Right ventricle myocardium superior (tissue), 1 donor: ENCODE measurements around the gene CHST6. TPM values are rescaled to one million over a fixed set of nuclear protein-coding genes. Genes with fewer than 3 reads are reported as not detected.
"Not testable (repeated sequence)": the region's sequence is repeated elsewhere in the genome, so short reads cannot be mapped to it uniquely, and the experiment has no call there.

ENCODE experiments used
- ATAC-seq: fragments of 200-7000 bp; cut with Tn5 transposase; one replicate; pipeline ENCODE4 v1.9.1; 2020; ENCODE audit warnings: mild to moderate bottlenecking; ENCODE audit not compliant: poor library complexity
- DNase-seq: peaks from one replicate; pipeline ENCODE4 v3.0.0-alpha.2; 2020
- intact Hi-C: fragments of 100-400 bp; cut with DNase I; formaldehyde crosslinking; loops from one replicate; pipeline ENCODE4 v1.11.2; 2022
- total RNA-seq: library from RNA; stranded (reverse); fragmentation: NEBNext Ultra II Directional; extraction: Animal tissue kit (Norgen Biotek cat#: 25700); gene quantifications from one replicate; pipeline ENCODE4 v1.2.1, GENCODE V29; 2021
- donor health status: DM: no; HTN: yes; CAD: no; lungs with severe emphysema.

The CHST6 gene
- total RNA-seq, 1 donor from 2014 or later = 0.78 TPM

- ATAC-seq = peak; percentile 76
- intact Hi-C loops = no loop called here
- no peak for DNase-seq
Observed at GRCh38 chr16:75506574-75506973, 11.3 kb upstream of the CHST6 start.

GRCh38 chr16:75506107-75506506, 10.9 kb upstream of the CHST6 start:
- no peak for DNase-seq
- intact Hi-C loops = no loop called here
- no peak for ATAC-seq

- DNase-seq (no peak), ATAC-seq (no peak)
- intact Hi-C loops = no loop called here
Observed at GRCh38 chr16:75503801-75504200, 8.6 kb upstream of the CHST6 start.

GRCh38 chr16:75502916-75503605, 7.8 kb upstream of the CHST6 start:
- intact Hi-C loops = no loop called here
- ATAC-seq = no peak
- no peak for DNase-seq

- intact Hi-C loops = not testable (repeated sequence)
- peak; percentile 75 for ATAC-seq
- peak; percentile 68 for DNase-seq
Observed at GRCh38 chr16:75501820-75502219, 6.6 kb upstream of the CHST6 start.

GRCh38 chr16:75501359-75501758, 6.1 kb upstream of the CHST6 start:
- intact Hi-C loops = no loop called here
- DNase-seq (no peak), ATAC-seq (no peak)

GRCh38 chr16:75498605-75499322, 3.5 kb upstream of the CHST6 start:
- DNase-seq (peak; percentile 80), ATAC-seq (peak; percentile 83)
- intact Hi-C loops = not testable (repeated sequence)

- intact Hi-C loops = no loop called here
- ATAC-seq = no peak
Observed at GRCh38 chr16:75497558-75497957, 2.3 kb upstream of the CHST6 start.

GRCh38 chr16:75494661-75495075, 573 bp downstream of the CHST6 start:
- ATAC-seq (no peak), DNase-seq (no peak)
- intact Hi-C loops = no loop called here

More at GRCh38 chr16:75497558-75497957, 2.3 kb upstream of the CHST6 start:
- DNase-seq = no peak

GRCh38 chr16:75494184-75494583, 1.1 kb downstream of the CHST6 start:
- intact Hi-C loops = no loop called here
- ATAC-seq = no peak

GRCh38 chr16:75491876-75492275, 3.4 kb downstream of the CHST6 start:
- no peak for DNase-seq
- intact Hi-C loops = no loop called here
- ATAC-seq = no peak

More at GRCh38 chr16:75494184-75494583, 1.1 kb downstream of the CHST6 start:
- no peak for DNase-seq

- DNase-seq (no peak), ATAC-seq (no peak)
- intact Hi-C loops = no loop called here
Observed at GRCh38 chr16:75488322-75488721, 6.9 kb downstream of the CHST6 start.

- DNase-seq (no peak), ATAC-seq (no peak)
- intact Hi-C loops = no loop called here
Observed at GRCh38 chr16:75486676-75487313, 8.4 kb downstream of the CHST6 start.

- intact Hi-C loops = no loop called here
- DNase-seq = no peak
- no peak for ATAC-seq
Observed at GRCh38 chr16:75486014-75486675, 9.1 kb downstream of the CHST6 start.

GRCh38 chr16:75485230-75486013, 9.8 kb downstream of the CHST6 start:
- ATAC-seq = no peak
- intact Hi-C loops = no loop called here
- no peak for DNase-seq

- no peak for DNase-seq
- ATAC-seq = no peak
- intact Hi-C loops = no loop called here
Observed at GRCh38 chr16:75483222-75483621, 12.0 kb downstream of the CHST6 start.

- DNase-seq (no peak), ATAC-seq (no peak)
- intact Hi-C loops = no loop called here
Observed at GRCh38 chr16:75482434-75483205, 12.6 kb downstream of the CHST6 start.

- intact Hi-C loops = no loop called here
- DNase-seq = no peak
- ATAC-seq = no peak
Observed at GRCh38 chr16:75481475-75481874, 13.8 kb downstream of the CHST6 start.
